ENCODE results near the gene NACA2. TPM values are rescaled to one million over a fixed set of nuclear protein-coding genes. Genes with fewer than 3 reads are reported as not detected.
"Not testable (repeated sequence)": the region's sequence is repeated elsewhere in the genome, so short reads cannot be mapped to it uniquely, and the experiment has no call there.

Gene NACA2
- total RNA-seq, 1 experiment from 2014 or later = not detected

DNA sequence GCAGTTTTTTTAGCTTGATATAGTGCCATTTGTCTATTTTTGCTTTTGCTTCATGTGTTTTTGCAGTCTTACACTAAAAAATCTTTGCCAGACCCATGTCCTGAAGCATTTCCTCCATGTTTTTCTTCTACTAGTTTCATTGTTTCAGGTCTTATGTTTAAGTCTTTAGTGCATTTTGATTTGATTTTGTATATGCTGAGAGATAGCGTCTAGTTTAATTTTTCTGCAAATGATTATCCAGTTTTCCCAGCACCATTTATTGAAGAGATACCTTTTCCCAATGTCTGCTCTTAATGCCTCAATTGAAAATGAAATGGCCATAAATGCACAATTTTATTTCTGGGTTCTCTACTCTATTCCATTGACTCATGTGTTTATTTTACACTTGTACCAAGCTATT is 40.8 kb upstream of the NACA2 start:
- no peak overlapping the region for H3K4me3 Mint-ChIP-seq
- no peak overlapping the region for H3K27ac Mint-ChIP-seq
- Histone ChIP-seq H3K79me2 (ENCODE audit: insufficient read depth, low read length) (no peaks in the 10 kb centered on the region), H2BK20ac (ENCODE audit: low read depth, low read length, poor library complexity, severe bottlenecking) (no peak overlapping the region), H3K79me1 (ENCODE audit: insufficient read depth, low read depth, low read length, poor library complexity, severe bottlenecking) (no peaks in the 10 kb centered on the region), H4K5ac (ENCODE audit: insufficient read length, low read depth, low read length) (no peak overlapping the region), H4K8ac (replicated peaks; ENCODE audit: insufficient read length, low read depth, low read length) (no peak overlapping the region), H2BK15ac (ENCODE audit: low read depth, low read length) (no peak overlapping the region), H2AK5ac (ENCODE audit: insufficient read length, low read length) (no peak overlapping the region), H2AFZ (ENCODE audit: low read length) (no peak overlapping the region), H3K18ac (ENCODE audit: insufficient read length, low read depth, low read length) (no peak overlapping the region), H3K23ac (ENCODE audit: insufficient read length, low read depth, low read length) (no peak overlapping the region), H3K4me2 (ENCODE audit: insufficient read depth, insufficient read length, low read length) (no peak overlapping the region), H3K27me3 (ENCODE audit: insufficient read depth, low read length) (no peaks in the 10 kb centered on the region), H3K56ac (ENCODE audit: insufficient read length, low read depth, low read length) (no peak overlapping the region), H3K14ac (ENCODE audit: insufficient read depth, low read length) (no peak overlapping the region), H3K4me1 (ENCODE audit: insufficient read depth, low read length) (peaks cover 2% of the 10 kb centered on the region; the same call in 1 of the 2 replicates), H3K9ac (ENCODE audit: extremely low read depth, insufficient read length, low read length) (no peak overlapping the region), H3K23me2 (ENCODE audit: insufficient read length, low read depth, low read length, poor library complexity, severe bottlenecking) (no peaks in the 10 kb centered on the region), H3T11ph (ENCODE audit: low read length) (no peak overlapping the region), H2BK12ac (ENCODE audit: insufficient read length, low read depth, low read length) (no peak overlapping the region), H3K27ac (ENCODE audit: insufficient read length, low read depth, low read length) (no peak overlapping the region), H3K9me3 (ENCODE audit: control insufficient read depth, low read depth, low read length) (no peaks in the 10 kb centered on the region), H4K20me1 (ENCODE audit: control insufficient read depth, insufficient read depth, insufficient read length) (no peaks in the 10 kb centered on the region), H3K4ac (ENCODE audit: low read depth, low read length) (no peak overlapping the region), H2BK120ac (ENCODE audit: low read depth, low read length, poor library complexity, severe bottlenecking) (no peak overlapping the region), H2BK5ac (ENCODE audit: insufficient read length, low read length) (no peak overlapping the region), H4K91ac (ENCODE audit: insufficient read length, low read depth, low read length) (no peak overlapping the region)
- peaks cover 7 to 8% of the 10 kb centered on the region in 2 experiments; a peak in 3 of 4 replicates for H3K4me1 Mint-ChIP-seq
- H3K9me3 Mint-ChIP-seq = peaks cover 3 to 4% of the 10 kb centered on the region in 2 experiments
- TF ChIP-seq CTCF (conservative IDR thresholded peaks at IDR 0.05) = no peak
- DNase-seq = no peak
- H3K36me3 Mint-ChIP-seq (ENCODE audit: insufficient read depth in 1 of 3, low read depth in 3 of 3) = no peaks in the 10 kb centered on the region
- H3K27me3 Mint-ChIP-seq (ENCODE audit: low read depth) = no peaks in the 10 kb centered on the region
- no CpG with 5 or more reads among the region's 1 CpG for WGBS (ENCODE audit: extremely low coverage, insufficient read length, low lambda C conversion rate)

GRCh38 chr17:61628158-61628557 is 37.1 kb upstream of the NACA2 start:
- H2AFZ ChIP-seq (ENCODE audit: low read length); H3T11ph ChIP-seq (ENCODE audit: low read length); H3K18ac ChIP-seq (ENCODE audit: insufficient read length, low read depth, low read length); H2BK120ac ChIP-seq (ENCODE audit: low read depth, low read length, poor library complexity, severe bottlenecking); H4K20me1 ChIP-seq (ENCODE audit: control insufficient read depth, insufficient read depth, insufficient read length); DNase-seq; H3K27ac ChIP-seq (ENCODE audit: insufficient read length, low read depth, low read length); H3K79me1 ChIP-seq (ENCODE audit: insufficient read depth, low read depth, low read length, poor library complexity, severe bottlenecking); H3K9me3 Mint-ChIP-seq; H3K79me2 ChIP-seq (ENCODE audit: insufficient read depth, low read length); H2BK15ac ChIP-seq (ENCODE audit: low read depth, low read length); H2BK5ac ChIP-seq (ENCODE audit: insufficient read length, low read length); H3K4me3 Mint-ChIP-seq; H3K4ac ChIP-seq (ENCODE audit: low read depth, low read length); H3K56ac ChIP-seq (ENCODE audit: insufficient read length, low read depth, low read length); H3K36me3 Mint-ChIP-seq (ENCODE audit: insufficient read depth in 1 of 3, low read depth in 3 of 3); H3K4me1 Mint-ChIP-seq; H3K4me2 ChIP-seq (ENCODE audit: insufficient read depth, insufficient read length, low read length); H3K9ac ChIP-seq (ENCODE audit: extremely low read depth, insufficient read length, low read length); H3K14ac ChIP-seq (ENCODE audit: insufficient read depth, low read length); H3K9me3 ChIP-seq (ENCODE audit: control insufficient read depth, low read depth, low read length); H4K5ac ChIP-seq (ENCODE audit: insufficient read length, low read depth, low read length); H2BK20ac ChIP-seq (ENCODE audit: low read depth, low read length, poor library complexity, severe bottlenecking); H2BK12ac ChIP-seq (ENCODE audit: insufficient read length, low read depth, low read length); H3K23ac ChIP-seq (ENCODE audit: insufficient read length, low read depth, low read length); H2AK5ac ChIP-seq (ENCODE audit: insufficient read length, low read length); H3K27me3 ChIP-seq (ENCODE audit: insufficient read depth, low read length); H4K8ac ChIP-seq (replicated peaks; ENCODE audit: insufficient read length, low read depth, low read length); H3K4me1 ChIP-seq (ENCODE audit: insufficient read depth, low read length); H4K91ac ChIP-seq (ENCODE audit: insufficient read length, low read depth, low read length); H3K23me2 ChIP-seq (ENCODE audit: insufficient read length, low read depth, low read length, poor library complexity, severe bottlenecking); H3K27me3 Mint-ChIP-seq (ENCODE audit: low read depth); H3K27ac Mint-ChIP-seq: not testable (repeated sequence)
- no CpG with 5 or more reads among the region's 4 CpGs for WGBS (ENCODE audit: extremely low coverage, insufficient read length, low lambda C conversion rate)
